ENCODE measurements around the gene SUSD2. TPM values are rescaled to one million over a fixed set of nuclear protein-coding genes. Genes with fewer than 3 reads are reported as not detected.
"Not testable (repeated sequence)": the region's sequence is repeated elsewhere in the genome, so short reads cannot be mapped to it uniquely, and the experiment has no call there.

SUSD2 gene
- polyA plus RNA-seq, 1 donor (not counting 4 experiments of a cell fraction or from before 2014, with no cell fraction given) = 0.01 TPM

DNA sequence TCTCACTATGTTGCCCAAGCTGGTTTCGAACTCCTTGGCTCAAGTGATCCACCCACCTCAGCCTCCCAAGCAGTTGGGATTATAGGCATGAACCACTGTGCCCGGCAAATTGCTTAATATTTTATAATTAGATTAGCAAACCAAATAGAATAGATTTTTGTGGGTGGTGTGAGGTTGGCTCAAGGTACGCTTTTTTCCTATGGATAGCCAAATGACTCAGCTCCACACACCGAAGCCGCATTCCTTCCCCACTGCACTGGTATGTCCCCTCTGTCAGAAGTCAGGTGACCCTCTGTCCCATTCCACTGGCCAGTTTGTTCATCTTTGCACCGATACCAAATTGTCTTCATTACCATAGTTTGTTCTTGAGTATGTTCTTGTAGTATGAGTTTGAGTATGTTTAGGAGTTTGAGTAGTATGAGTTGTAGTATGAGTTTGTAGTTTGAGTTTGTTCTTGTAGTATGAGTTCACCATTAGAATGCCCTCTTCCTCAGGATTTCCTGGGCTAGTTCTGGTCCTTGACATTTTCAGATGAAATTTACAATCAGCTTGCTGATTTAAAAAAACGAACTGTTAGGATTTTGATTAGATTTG, 19.4 kb downstream of the SUSD2 start:
- dilution Hi-C loops (cut with MboI; ENCODE audit: extremely low pct_ligation_motif_present, low sequenced_read_pairs) = no loop called here
- H3K36me3 ChIP-seq (ENCODE audit: control insufficient read depth in 2 of 2, extremely low read depth in 1 of 2, insufficient read depth in 2 of 2, low read length in 2 of 2) = no peaks in the 10 kb centered on the region
- H3K4me3 ChIP-seq (ENCODE audit: control insufficient read depth in 2 of 3, extremely low read depth in 1 of 3, insufficient read depth in 2 of 3, low read depth in 1 of 3, low read length in 3 of 3) = no peak overlapping the region
- no peak overlapping the region for H3K27ac ChIP-seq (ENCODE audit: control insufficient read depth, insufficient read depth, low read length)
- TF ChIP-seq EZH2 (IDR thresholded peaks at IDR 0.05; ENCODE audit: low read length) = no peak
- TF ChIP-seq, protein P1, sequence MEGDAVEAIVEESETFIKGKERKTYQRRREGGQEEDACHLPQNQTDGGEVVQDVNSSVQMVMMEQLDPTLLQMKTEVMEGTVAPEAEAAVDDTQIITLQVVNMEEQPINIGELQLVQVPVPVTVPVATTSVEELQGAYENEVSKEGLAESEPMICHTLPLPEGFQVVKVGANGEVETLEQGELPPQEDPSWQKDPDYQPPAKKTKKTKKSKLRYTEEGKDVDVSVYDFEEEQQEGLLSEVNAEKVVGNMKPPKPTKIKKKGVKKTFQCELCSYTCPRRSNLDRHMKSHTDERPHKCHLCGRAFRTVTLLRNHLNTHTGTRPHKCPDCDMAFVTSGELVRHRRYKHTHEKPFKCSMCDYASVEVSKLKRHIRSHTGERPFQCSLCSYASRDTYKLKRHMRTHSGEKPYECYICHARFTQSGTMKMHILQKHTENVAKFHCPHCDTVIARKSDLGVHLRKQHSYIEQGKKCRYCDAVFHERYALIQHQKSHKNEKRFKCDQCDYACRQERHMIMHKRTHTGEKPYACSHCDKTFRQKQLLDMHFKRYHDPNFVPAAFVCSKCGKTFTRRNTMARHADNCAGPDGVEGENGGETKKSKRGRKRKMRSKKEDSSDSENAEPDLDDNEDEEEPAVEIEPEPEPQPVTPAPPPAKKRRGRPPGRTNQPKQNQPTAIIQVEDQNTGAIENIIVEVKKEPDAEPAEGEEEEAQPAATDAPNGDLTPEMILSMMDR (optimal IDR thresholded peaks at IDR 0.05 in 1 of 3, IDR thresholded peaks at IDR 0.05 in 1 of 3, conservative IDR thresholded peaks at IDR 0.05 in 1 of 3; ENCODE audit: extremely low read depth in 1 of 3, insufficient read depth in 2 of 3, low read length in 3 of 3) = no peak
- no peaks in the 10 kb centered on the region for H3K9me3 ChIP-seq (ENCODE audit: control insufficient read depth, low read depth, low read length)
- H3K27me3 ChIP-seq (ENCODE audit: control insufficient read depth, extremely low read depth, insufficient read depth, low read length) = no peaks in the 10 kb centered on the region
- no peak overlapping the region for H3K4me2 ChIP-seq (ENCODE audit: control insufficient read depth, extremely low read depth, insufficient read depth, low read depth, low read length)
- H3K79me2 ChIP-seq (ENCODE audit: control insufficient read depth, insufficient read depth, low read length) = no peaks in the 10 kb centered on the region
- DNase-seq (ENCODE audit: low read depth, low spot score) = no peak
- no peaks in the 10 kb centered on the region for H4K20me1 ChIP-seq (ENCODE audit: control insufficient read depth, extremely low read depth, insufficient read depth, low read length)
- peak overlapping the region; percentile 28 for H2AFZ ChIP-seq (ENCODE audit: control insufficient read depth, low read length)
- H3K4me1 ChIP-seq (ENCODE audit: control insufficient read depth, extremely low read depth, insufficient read depth, low read length) = peaks cover 12% of the 10 kb centered on the region
- H3K9me1 ChIP-seq (ENCODE audit: control insufficient read depth, extremely low read depth, insufficient read depth, low read length) = no peaks in the 10 kb centered on the region
- H3K9ac ChIP-seq (ENCODE audit: control insufficient read depth, extremely low read depth, insufficient read depth, low read length) = no peak overlapping the region
- no peak for FAIRE-seq

DNA sequence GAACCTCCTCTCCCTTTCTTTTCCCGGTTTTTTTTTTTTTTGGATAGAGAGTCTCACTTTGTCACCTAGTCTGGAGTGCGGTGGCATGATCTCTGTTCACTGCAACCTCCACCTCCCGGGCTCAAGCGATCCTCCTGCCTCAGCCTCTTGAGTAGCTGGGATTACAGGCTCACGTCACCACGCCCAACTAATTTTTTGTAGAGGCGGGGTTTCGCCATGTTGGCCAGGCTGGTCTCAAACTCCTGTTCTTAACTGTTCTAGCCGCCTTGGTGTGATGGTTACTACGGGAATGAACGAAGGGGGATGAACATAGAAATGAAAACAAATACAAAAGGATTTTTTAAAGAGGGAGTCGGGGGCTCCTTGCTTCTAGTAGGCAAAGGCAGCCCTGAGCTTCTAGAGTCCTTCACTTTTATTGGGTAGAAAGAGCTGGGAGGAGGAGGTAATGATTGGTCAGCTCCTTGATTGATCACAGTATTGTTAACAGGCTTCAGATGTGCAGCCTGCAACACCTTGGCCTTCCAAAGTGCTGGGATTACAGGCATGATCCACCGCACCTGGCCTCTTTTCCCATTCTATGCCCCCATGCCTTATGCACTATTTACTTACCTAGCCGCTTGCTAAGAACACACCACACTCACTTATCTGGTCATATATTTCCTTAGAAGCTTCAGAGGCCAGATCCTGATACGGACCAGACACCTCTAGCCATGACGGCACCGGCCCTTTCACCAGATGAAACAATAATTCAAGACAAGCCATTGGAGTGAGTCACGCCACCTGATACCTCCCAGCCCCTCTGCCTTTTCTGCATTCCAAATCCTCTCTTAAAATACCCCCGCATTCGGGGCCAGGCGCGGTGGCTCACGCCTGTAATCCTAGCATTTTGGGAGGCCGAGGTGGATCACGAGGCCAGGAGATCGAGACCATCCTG, 20.7 kb downstream of the SUSD2 start:
- no peak for FAIRE-seq
- no peak overlapping the region for H3K27ac ChIP-seq (ENCODE audit: control insufficient read depth, insufficient read depth, low read length)
- H3K4me1 ChIP-seq (ENCODE audit: control insufficient read depth, extremely low read depth, insufficient read depth, low read length) = peaks cover 15% of the 10 kb centered on the region

DNA sequence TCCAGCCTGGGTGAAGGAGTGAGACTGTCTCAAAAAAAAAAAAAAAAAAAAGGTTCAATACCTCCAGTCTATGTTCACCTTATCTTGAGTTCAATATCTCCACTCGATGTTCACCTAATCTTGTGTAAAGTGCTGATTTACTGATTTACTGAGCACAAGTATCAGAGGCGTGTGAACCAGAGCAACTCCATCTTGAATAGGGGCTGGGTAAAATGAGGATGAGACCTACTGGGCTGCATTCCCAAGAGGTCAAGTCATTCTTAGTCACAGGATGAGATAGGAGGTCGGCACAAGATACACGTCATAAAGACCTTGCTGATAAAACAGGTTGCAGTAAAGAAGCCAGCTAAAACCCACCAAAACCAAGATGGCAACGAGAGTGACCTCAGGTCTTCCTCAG, 22.6 kb downstream of the SUSD2 start:
- H3K9ac ChIP-seq (ENCODE audit: control insufficient read depth, extremely low read depth, insufficient read depth, low read length); H3K4me2 ChIP-seq (ENCODE audit: control insufficient read depth, extremely low read depth, insufficient read depth, low read depth, low read length); H3K79me2 ChIP-seq (ENCODE audit: control insufficient read depth, insufficient read depth, low read length); H2AFZ ChIP-seq (ENCODE audit: control insufficient read depth, low read length); H3K4me3 ChIP-seq (ENCODE audit: control insufficient read depth in 2 of 3, extremely low read depth in 1 of 3, insufficient read depth in 2 of 3, low read depth in 1 of 3, low read length in 3 of 3); H3K27me3 ChIP-seq (ENCODE audit: control insufficient read depth, extremely low read depth, insufficient read depth, low read length); H3K9me3 ChIP-seq (ENCODE audit: control insufficient read depth, low read depth, low read length); DNase-seq (ENCODE audit: low read depth, low spot score); H3K27ac ChIP-seq (ENCODE audit: control insufficient read depth, insufficient read depth, low read length); H4K20me1 ChIP-seq (ENCODE audit: control insufficient read depth, extremely low read depth, insufficient read depth, low read length); dilution Hi-C loops (cut with MboI; ENCODE audit: extremely low pct_ligation_motif_present, low sequenced_read_pairs); FAIRE-seq; H3K36me3 ChIP-seq (ENCODE audit: control insufficient read depth in 2 of 2, extremely low read depth in 1 of 2, insufficient read depth in 2 of 2, low read length in 2 of 2); H3K9me1 ChIP-seq (ENCODE audit: control insufficient read depth, extremely low read depth, insufficient read depth, low read length): not testable (repeated sequence)
- H3K4me1 ChIP-seq (ENCODE audit: control insufficient read depth, extremely low read depth, insufficient read depth, low read length) = peaks cover 28% of the 10 kb centered on the region

More for the DNA sequence above, 20.7 kb downstream of the SUSD2 start:
- DNase-seq (ENCODE audit: low read depth, low spot score) = no peak
- H3K9me1 ChIP-seq (ENCODE audit: control insufficient read depth, extremely low read depth, insufficient read depth, low read length) = no peaks in the 10 kb centered on the region
- no peaks in the 10 kb centered on the region for H4K20me1 ChIP-seq (ENCODE audit: control insufficient read depth, extremely low read depth, insufficient read depth, low read length)
- no peak overlapping the region for H3K9ac ChIP-seq (ENCODE audit: control insufficient read depth, extremely low read depth, insufficient read depth, low read length)
- TF ChIP-seq EZH2 (IDR thresholded peaks at IDR 0.05; ENCODE audit: low read length) = no peak
- TF ChIP-seq, protein P1 (optimal IDR thresholded peaks at IDR 0.05 in 1 of 3, IDR thresholded peaks at IDR 0.05 in 1 of 3, conservative IDR thresholded peaks at IDR 0.05 in 1 of 3; ENCODE audit: extremely low read depth in 1 of 3, insufficient read depth in 2 of 3, low read length in 3 of 3) = no peak
- no peak overlapping the region for H2AFZ ChIP-seq (ENCODE audit: control insufficient read depth, low read length)
- no peaks in the 10 kb centered on the region for H3K27me3 ChIP-seq (ENCODE audit: control insufficient read depth, extremely low read depth, insufficient read depth, low read length)
- H3K9me3 ChIP-seq (ENCODE audit: control insufficient read depth, low read depth, low read length) = no peaks in the 10 kb centered on the region
- H3K36me3 ChIP-seq (ENCODE audit: control insufficient read depth in 2 of 2, extremely low read depth in 1 of 2, insufficient read depth in 2 of 2, low read length in 2 of 2) = no peaks in the 10 kb centered on the region
- no peaks in the 10 kb centered on the region for H3K79me2 ChIP-seq (ENCODE audit: control insufficient read depth, insufficient read depth, low read length)
- no peak overlapping the region for H3K4me2 ChIP-seq (ENCODE audit: control insufficient read depth, extremely low read depth, insufficient read depth, low read depth, low read length)
- dilution Hi-C loops (cut with MboI; ENCODE audit: extremely low pct_ligation_motif_present, low sequenced_read_pairs) = no loop called here
- H3K4me3 ChIP-seq (ENCODE audit: control insufficient read depth in 2 of 3, extremely low read depth in 1 of 3, insufficient read depth in 2 of 3, low read depth in 1 of 3, low read length in 3 of 3) = no peak overlapping the region

Data from keratinocyte (primary cell).